ENCODE results near the gene SMIM33.

DNA sequence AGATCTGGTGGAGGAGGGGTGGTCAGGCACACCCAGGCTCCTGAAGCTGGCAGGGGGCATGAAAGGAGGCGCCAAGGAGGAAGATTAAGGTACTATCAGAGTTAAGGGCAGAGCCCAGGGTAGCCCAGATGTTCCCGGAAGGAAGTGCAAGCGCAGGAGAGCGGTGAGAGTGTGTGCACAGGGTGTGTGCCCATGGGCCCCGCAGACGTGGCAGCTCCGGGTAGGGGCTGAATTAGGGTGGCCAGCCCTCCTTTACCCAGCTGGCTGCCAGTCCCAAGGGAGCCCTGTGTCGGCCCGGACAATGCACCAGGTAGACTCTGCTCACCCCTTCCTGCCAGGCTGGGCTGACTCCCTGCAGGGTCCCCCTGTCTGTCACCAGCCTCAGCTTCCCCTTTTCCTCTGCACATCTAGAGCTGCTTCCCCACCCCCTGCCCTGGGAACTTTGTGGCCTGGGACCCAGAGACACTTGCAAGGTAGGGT lies at the start of gene SMIM33:
- TF ChIP-seq CTCF (conservative IDR thresholded peaks at IDR 0.05; ENCODE audit: low read depth, low read length) = no peak
- no peak for TF ChIP-seq EZH2 (IDR thresholded peaks at IDR 0.05; ENCODE audit: borderline replicate concordance, low read depth, low read length, poor library complexity, severe bottlenecking)
